ENCODE measurements around the gene KANSL3. TPM values are rescaled to one million over a fixed set of nuclear protein-coding genes. Genes with fewer than 3 reads are reported as not detected.
A peak's percentile ranks its signal among the peaks of the same experiment; 100 is the strongest.

The KANSL3 gene
- total RNA-seq, 6 donors from 2014 or later: 41.3 to 133 (median 53.0) TPM

GRCh38 chr2:96647681-96648080, 9.6 kb upstream of the KANSL3 start:
- no peak overlapping the region for H3K4me3 ChIP-seq
- 94 to 98% methylated on average over 5 to 6 of the region's 6 CpGs for WGBS, 2 donors
- ATAC-seq (ENCODE audit: low FRiP score in 2 of 2) (no peak), DNase-seq (no peak)
- no peaks in the 10 kb centered on the region for H3K4me1 ChIP-seq
- H3K27ac ChIP-seq: no peak overlapping the region
- H3K9me3 ChIP-seq: no peaks in the 10 kb centered on the region
- H3K27me3 ChIP-seq: no peaks in the 10 kb centered on the region
- no peak for TF ChIP-seq EP300 (IDR thresholded peaks at IDR 0.05)
- no peak for TF ChIP-seq CTCF (IDR thresholded peaks at IDR 0.05)
- no peak for TF ChIP-seq POLR2AphosphoS5 (IDR thresholded peaks at IDR 0.05)
- no peak for TF ChIP-seq POLR2A (IDR thresholded peaks at IDR 0.05)
- no peaks in the 10 kb centered on the region for H3K36me3 ChIP-seq

GRCh38 chr2:96642564-96643360, 4.7 kb upstream of the KANSL3 start, which contains the start of gene FER1L5:
TSS of gene FER1L5 (plus strand) at chr2:96642764. CDS start at chr2:96642837, 73 bp downstream.
- Histone ChIP-seq H3K27ac (no peak within 1 kb of the TSS), H3K4me1 (peaks cover 0 to 13% (median 8%) of the 10 kb centered on the region in 4 donors), H3K4me3 (peak within 1 kb of the TSS in 3 of 4 donors; percentile 9 to 30 (median 26)), H3K9me3 (no peaks in the 10 kb centered on the region), H3K27me3 (peaks cover 0 to 2% (median 0%) of the 10 kb centered on the region in 4 donors), H3K36me3 (peaks cover 0 to 2% (median 0%) of the 10 kb centered on the region in 4 donors)
- 44 to 48% methylated on average over 6 to 10 of the region's 10 CpGs for WGBS, 2 donors
- no peak for DNase-seq
- no peak for ATAC-seq (ENCODE audit: low FRiP score in 2 of 2)
- TF ChIP-seq CTCF (IDR thresholded peaks at IDR 0.05) (no peak), EP300 (IDR thresholded peaks at IDR 0.05) (no peak), POLR2A (IDR thresholded peaks at IDR 0.05) (no peak), POLR2AphosphoS5 (IDR thresholded peaks at IDR 0.05) (no peak)

GRCh38 chr2:96637385-96638143, 548 bp downstream of the KANSL3 start:
- Histone ChIP-seq H3K27ac (peak overlapping the region; percentile 95 to 97 (median 96)), H3K4me3 (peak overlapping the region; percentile 56 to 67 (median 58)), H3K4me1 (peaks cover 23 to 43% (median 33%) of the 10 kb centered on the region in 4 donors), H3K36me3 (peaks cover 0 to 16% (median 7%) of the 10 kb centered on the region in 4 donors), H3K9me3 (no peaks in the 10 kb centered on the region), H3K27me3 (peaks cover 0 to 2% (median 0%) of the 10 kb centered on the region in 4 donors)
- DNase-seq (peak; percentile 94 to 96), ATAC-seq (ENCODE audit: low FRiP score in 2 of 2) (peak; percentile 95 to 96)
- TF ChIP-seq EP300 (IDR thresholded peaks at IDR 0.05): no peak
- no peak for TF ChIP-seq CTCF (IDR thresholded peaks at IDR 0.05)
- TF ChIP-seq POLR2A (IDR thresholded peaks at IDR 0.05): peak in 1 of 4 donors; percentile 11
- no peak for TF ChIP-seq POLR2AphosphoS5 (IDR thresholded peaks at IDR 0.05)
- 0 to 1% methylated on average over 24 of the region's 50 CpGs for WGBS, 2 donors

GRCh38 chr2:96636551-96637171, 1.5 kb downstream of the KANSL3 start:
- 32 to 40% methylated on average over 7 to 14 of the region's 14 CpGs for WGBS, 2 donors

More at GRCh38 chr2:96636551-96637171, 1.5 kb downstream of the KANSL3 start:
- Histone ChIP-seq H3K36me3 (peaks cover 0 to 17% (median 7%) of the 10 kb centered on the region in 4 donors), H3K4me3 (peak overlapping the region in 3 of 4 donors; percentile 56 to 67 (median 59)), H3K4me1 (peaks cover 31 to 52% (median 39%) of the 10 kb centered on the region in 4 donors), H3K27me3 (peaks cover 0 to 2% (median 0%) of the 10 kb centered on the region in 4 donors), H3K27ac (peak overlapping the region; percentile 95 to 97 (median 96)), H3K9me3 (no peaks in the 10 kb centered on the region)
- ATAC-seq (ENCODE audit: low FRiP score in 2 of 2) (no peak), DNase-seq (peak; percentile 37 to 47)
- TF ChIP-seq EP300 (IDR thresholded peaks at IDR 0.05) (no peak), POLR2A (IDR thresholded peaks at IDR 0.05) (no peak), CTCF (IDR thresholded peaks at IDR 0.05) (no peak), POLR2AphosphoS5 (IDR thresholded peaks at IDR 0.05) (no peak)
